IPS-18c (cell line): Measurements from ENCODE around the gene SURF2.
A peak's percentile ranks its signal among the peaks of the same experiment; 100 is the strongest.
"Not testable (repeated sequence)": the region's sequence is repeated elsewhere in the genome, so short reads cannot be mapped to it uniquely, and the experiment has no call there.

Experiments
- H3K4me3 ChIP-seq: 2 replicates; pipeline ENCODE4 v1.7.0; 2013; ENCODE audit warnings: low read depth, mild to moderate bottlenecking, low read length, moderate library complexity; ENCODE audit not compliant: insufficient read depth
- H3K9me3 ChIP-seq: one replicate; pipeline ENCODE4 v1.6.1; 2013; ENCODE audit warnings: mild to moderate bottlenecking, low read length, moderate library complexity; ENCODE audit not compliant: control insufficient read depth, insufficient read depth

Gene SURF2

DNA sequence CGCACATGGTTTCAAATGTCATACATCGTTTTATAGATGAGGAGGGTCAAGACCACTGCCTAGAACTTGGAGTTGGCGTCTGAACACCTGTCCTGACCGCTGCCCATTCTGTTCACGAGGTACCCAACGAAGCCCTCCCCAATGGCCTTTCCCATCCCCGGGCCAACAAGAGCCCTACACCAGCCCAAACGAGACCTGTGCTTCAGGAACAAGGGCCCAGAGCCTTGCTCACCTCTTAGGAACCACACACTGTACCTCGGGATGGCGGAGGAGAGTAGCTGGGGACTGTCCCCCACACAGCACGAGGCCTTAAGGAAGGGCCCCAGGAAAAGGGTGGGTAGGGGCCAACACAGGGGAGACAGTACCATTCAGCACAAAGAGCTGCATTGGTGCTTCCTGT, 23.3 kb upstream of the SURF2 start:
- Histone ChIP-seq H3K9me3 (no peaks in the 10 kb centered on the region), H3K4me3 (no peak overlapping the region)

DNA sequence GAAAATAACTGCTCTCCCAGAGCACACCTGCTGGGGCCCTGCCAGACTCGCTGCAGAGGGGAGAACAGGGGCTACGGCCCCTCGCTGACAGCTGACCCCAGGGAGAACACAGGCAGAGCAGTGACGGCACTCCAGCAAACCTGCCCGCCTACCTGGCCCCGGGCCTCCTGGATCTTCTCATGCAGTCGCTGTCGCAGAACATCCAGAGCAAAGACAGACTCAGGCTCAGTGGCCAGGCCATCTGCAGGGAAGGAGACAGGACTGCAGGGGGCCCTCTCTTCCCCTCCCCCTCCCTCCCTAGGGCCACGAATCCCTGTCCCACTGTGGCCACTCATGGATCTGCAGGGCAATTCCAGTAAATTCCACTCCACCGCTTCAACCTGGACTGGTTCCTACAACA, 22.8 kb upstream of the SURF2 start:
- no peaks in the 10 kb centered on the region for H3K9me3 ChIP-seq
- no peak overlapping the region; the same call in 1 of the 2 replicates for H3K4me3 ChIP-seq

DNA sequence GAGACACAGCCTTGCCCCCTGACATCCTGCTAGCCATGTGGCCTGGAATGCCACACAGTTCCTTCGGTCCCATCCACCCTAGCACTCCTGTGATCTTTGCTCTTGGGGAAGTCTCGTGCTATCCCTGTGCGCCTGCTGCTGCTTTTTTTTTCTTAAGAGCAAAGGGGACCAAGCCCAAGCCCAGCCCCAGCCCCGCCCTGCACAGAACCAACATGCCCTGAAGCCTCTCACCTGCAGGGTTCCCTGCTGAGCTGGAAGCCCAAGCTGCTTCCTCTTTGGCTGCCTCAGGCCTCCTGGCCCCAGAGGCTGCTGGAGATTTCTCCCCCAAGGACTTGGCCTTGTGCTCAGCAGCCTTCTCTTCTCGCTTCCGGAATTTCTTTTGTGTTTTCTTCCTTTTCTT, 22.2 kb upstream of the SURF2 start:
- peak overlapping the region; percentile 20; the same call in 1 of the 2 replicates for H3K4me3 ChIP-seq
- no peaks in the 10 kb centered on the region for H3K9me3 ChIP-seq

DNA sequence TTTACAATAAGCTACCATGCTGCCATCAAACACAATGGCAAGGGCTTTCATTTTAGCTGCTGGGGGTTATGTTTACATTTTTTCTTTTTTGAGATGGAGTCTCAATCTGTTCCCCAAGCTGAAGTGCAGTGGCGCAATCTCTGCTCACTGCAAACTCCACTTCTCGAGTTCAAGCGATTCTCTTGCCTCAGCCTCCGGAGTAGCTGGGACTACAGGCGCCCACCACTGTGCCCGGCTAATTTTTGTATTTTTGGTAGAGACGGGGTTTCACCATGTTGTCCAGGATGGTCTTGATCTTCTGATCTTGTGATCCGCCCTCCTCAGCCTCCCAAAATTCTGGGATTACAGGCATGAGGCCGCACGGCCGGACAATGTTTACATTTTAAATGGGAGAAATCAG, 21.5 kb upstream of the SURF2 start:
- not testable (repeated sequence) for H3K9me3 ChIP-seq
- peak overlapping the region; percentile 98; the same call in 1 of the 2 replicates for H3K4me3 ChIP-seq

DNA sequence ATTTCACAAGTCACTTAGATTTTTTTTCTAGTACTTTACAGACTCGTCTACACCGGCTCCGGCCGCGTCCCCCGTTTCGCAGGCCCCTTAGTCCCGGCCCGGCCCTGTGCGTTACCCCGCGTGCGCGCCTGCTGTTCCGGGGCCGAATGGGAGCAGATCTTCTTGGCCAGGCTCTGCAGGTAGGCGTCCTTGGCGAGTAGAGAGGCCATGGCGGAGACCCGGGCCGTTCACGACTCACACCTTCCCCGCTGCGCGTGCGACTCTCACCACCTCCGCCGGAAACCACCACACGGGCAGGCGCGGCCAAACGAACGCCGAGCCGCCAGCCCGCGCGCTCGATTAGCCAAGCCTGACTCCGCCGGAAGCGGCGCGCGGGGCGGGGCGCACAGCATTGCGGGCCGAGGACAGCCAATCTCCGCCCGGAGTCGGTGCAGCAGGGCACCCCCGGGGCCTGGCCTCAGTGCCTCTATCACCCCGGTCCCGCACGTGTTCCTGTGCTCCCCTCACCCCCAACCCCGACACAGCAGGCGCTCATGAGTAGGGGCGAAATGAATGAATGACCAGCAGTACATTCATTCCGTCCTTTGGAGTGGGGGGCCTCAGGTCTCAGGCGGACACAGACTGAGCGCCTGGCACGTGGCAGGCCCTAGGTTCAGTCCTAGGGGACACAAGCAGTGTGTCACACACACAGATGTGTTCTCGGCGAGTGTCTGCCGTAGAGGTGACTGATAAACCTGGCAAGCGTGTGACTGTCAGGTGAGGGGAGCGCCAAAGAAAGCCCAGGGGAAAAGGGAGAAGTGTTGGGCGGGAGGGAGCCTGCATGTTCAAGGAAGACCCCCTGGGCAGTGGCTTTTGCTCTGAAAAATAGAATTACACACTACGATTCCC, 20.2 kb upstream of the SURF2 start, which contains the start of gene SURF6:
SURF6 (minus strand) TSS at position 265 of the 888 bp plus-strand sequence; CDS start at position 209, 56 bp downstream.
- H3K4me3 ChIP-seq: peak within 1 kb of the TSS; percentile 98
- no peaks in the 10 kb centered on the region for H3K9me3 ChIP-seq

DNA sequence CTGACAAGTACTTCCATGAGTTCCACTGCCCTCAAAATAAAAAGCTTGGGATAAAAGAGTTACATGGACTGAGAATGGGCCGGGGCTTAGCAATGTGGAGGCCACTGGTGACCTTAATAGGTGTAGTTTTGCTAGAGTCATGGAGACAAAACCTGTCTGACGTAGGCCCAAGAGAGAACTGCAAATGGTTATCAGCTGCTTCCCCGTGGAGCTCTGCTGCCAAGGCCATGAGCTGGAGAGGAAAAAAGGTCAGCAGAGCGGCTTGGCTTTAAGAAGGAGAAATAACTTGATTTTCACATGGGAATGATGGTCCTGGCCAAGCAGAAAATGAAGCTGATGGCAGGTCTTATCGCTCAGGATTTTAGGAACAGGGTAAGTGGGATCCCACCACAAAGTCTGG, 16.7 kb upstream of the SURF2 start:
- Histone ChIP-seq H3K4me3 (no peak overlapping the region), H3K9me3 (no peaks in the 10 kb centered on the region)

DNA sequence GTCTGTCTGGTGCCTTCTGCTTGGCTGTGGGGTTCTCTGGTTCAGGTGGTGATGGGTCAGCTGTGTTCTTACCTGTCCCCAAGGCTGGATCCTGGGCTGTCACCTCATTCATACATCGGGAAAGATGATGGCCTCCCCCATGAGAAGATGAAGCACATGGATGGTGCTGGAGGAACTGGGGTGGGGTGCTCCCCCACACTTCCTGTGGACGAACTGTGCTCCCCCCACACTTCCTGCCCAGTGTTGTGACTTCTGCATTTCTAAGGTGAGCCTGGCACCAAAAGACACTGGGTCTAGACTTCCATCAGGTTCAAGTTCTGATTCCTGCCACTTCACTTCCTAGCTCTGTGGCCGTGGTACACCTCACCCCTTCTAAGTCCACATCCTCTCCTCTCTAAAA, 16.1 kb upstream of the SURF2 start:
- Histone ChIP-seq H3K4me3 (no peak overlapping the region), H3K9me3 (no peaks in the 10 kb centered on the region)

DNA sequence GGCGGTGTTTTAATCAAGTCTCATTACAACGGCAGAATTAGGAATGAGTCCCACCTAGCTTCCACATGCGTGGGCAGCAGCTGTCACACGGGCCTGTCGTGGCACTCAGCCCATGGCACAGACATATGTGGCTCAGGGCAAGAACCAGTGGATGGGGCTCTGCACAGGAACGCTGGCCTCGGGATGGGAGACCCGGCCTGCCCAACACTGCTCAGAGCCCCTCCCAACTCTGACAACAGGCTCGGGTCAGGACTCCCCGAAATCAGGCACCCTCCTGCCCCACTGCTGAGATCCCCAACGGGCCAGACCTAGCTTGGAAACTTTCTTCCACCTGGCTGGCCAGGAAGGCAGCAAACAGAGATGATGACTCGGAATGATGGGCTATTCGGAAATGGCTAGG, 15.4 kb upstream of the SURF2 start:
- no peaks in the 10 kb centered on the region for H3K9me3 ChIP-seq
- no peak overlapping the region for H3K4me3 ChIP-seq

DNA sequence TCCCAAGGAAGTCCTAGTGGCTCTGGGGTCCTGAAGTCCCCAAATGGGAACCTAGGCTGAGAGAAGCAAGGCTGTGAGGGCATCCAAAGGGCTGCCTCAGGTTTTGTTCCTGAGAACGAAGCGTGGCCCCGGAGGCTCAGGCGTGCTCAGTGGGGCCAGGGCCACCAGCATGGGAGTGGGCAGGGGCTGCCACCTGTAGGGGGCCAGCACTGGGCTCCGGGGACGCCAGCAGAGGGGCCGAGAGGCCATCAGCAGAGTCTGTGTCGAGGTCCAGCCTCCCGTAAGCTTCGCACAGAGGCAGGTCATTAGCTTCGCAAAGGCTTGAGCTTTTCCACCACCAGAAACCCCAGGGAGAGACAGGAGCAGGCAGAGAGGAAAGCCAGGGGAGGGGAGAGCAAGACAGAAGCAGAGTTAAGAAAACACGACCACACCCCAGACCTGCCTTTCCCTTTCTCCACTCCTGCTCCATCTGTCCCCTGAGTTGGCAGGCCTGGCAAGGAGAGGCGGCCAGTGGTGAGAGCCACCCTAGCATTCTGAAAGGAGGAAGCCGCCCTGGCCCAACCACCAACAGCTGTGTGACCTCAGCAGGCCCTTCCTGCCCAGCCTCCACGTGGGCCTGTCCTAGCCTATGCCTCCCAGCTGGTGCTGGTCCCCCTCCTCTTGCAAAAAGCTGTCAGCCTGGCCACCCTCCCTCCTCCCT, 14.8 kb upstream of the SURF2 start:
- Histone ChIP-seq H3K9me3 (no peaks in the 10 kb centered on the region), H3K4me3 (no peak overlapping the region)

DNA sequence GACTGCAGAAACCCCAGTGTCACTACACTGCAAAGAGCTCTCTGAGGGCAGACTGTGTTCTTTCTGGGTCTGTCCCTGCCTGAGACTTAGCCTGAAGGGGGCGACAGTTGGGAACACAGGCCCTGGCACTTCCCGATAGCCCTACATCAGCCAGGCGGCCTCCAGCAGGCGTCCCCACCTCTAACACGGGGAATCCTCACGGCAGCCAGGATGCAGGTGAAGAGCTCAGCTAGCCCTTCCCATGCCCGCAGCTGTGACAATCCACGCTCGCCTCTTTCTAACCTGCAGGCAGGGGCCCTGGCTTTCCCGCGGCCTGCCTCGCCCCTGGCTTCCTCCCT, 14.3 kb upstream of the SURF2 start:
- H3K4me3 ChIP-seq: no peak overlapping the region
- H3K9me3 ChIP-seq: no peaks in the 10 kb centered on the region

DNA sequence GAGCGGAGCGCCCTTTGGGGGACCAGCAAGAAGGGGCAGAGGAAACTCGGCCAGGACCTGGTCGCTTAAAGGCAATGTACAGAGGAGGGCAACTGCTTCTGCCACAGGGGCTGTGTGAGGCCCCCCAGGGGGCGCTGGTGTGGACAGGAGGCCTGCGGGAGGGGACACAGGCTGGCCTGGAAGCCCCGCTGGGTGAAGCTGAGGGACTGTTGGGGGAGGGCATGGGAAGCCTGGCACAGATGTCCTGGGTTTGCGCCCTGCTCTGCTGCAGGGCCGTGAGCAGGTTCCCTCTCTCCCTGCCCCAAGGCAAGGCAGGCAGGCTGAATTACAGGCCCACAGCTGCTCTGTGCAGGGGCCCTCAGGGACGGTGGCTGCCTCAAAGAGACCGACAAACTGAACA, 13.8 kb upstream of the SURF2 start:
- Histone ChIP-seq H3K4me3 (no peak overlapping the region), H3K9me3 (no peaks in the 10 kb centered on the region)

DNA sequence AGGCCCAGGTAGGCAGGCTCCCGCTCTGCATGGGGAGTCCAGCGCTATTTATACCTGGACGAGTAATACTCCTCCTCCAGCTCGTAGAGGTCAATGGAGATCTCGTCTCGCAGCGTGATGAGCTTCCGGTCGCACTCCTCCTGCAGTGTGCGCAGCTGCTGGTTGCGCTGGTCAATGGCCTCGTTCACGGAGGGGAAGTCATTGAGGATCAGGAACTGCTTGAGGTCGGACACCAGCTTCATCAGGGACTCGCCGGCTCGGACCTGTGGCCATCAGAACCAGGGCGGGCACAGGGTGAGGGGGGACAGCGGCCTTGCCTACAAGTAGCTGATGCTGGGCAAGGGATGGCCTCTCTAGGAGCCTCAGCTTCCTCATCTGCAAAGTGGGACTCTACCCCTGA, 12.3 kb upstream of the SURF2 start:
- Histone ChIP-seq H3K4me3 (no peak overlapping the region), H3K9me3 (peaks cover 2% of the 10 kb centered on the region)

DNA sequence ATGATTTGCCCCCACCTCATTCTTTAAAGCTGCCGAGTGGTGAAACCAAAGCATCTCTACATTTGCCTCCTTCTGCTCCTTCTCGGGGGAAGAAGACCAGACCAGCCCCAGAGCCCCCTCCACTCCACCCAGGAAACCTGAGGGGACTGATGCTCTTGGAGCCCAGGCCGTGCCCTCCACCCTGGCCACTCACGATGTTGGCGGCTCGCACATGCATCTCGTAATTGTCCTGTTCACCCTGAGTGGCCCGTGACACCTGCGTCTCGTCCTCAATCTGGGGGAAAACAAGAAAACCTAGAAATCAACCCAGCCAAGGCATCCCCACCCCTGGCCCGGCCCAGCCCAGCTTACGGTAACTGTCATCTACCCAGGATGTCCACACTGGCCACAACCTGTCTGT, 11.4 kb upstream of the SURF2 start:
- Histone ChIP-seq H3K4me3 (no peak overlapping the region), H3K9me3 (peaks cover 2% of the 10 kb centered on the region)

DNA sequence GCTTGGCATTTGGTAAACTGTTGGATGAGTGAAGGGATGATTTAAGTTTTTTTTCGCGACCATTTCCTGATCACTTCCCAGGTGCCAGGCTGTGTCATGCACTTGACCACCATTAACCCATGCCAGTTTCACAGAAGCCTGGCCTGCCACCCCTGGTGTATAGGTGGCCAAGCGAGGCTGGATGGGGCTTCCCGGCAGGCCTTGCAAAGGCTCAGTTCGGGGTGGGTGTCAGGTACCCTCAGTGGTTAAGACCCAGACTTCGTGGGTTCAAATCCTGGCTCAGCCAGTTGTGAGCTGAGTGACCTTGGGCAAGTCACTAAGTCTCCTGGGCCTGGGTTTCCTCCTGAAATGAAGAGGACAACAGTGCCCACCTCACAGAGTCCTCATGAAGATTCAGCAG, 10.8 kb upstream of the SURF2 start:
- peaks cover 2% of the 10 kb centered on the region for H3K9me3 ChIP-seq
- no peak overlapping the region for H3K4me3 ChIP-seq

DNA sequence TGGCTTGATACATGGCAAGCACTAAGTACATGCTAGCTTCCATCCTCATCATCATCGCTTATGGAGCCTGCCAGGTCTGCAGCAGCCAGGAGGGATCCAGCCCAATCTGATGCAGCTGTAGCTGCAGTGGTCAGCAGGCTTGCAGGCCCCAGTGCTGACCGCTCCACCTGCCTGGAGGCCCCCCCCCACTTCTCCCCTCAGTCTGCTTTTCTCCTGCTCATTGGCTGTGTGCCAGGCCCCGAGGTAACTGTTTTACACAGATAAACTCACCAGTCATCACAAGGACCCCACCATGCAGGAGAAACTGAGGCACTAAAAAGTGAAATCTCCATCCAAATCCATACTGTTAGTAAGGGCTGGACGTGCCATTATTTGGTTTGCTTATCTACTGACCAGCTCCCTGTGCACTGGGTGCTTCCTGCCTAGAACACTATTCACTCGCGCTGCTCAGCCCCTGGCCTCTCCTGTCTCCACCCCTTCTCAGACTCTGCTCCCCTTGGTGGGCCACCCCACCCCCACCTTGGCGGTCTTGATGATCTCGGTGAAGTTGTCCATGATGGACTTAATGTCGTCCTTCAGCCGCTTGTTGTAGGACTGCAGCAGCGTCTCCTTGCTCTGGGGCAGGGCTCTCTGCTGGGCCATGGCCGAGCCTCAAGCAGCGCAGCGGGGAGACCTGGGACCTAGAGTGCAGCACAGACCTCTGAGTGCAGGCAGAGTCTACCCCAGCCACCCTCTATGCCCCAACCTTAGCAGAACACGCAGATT, 10.1 kb upstream of the SURF2 start:
- peaks cover 2% of the 10 kb centered on the region for H3K9me3 ChIP-seq
- peak overlapping the region; percentile 99 for H3K4me3 ChIP-seq

DNA sequence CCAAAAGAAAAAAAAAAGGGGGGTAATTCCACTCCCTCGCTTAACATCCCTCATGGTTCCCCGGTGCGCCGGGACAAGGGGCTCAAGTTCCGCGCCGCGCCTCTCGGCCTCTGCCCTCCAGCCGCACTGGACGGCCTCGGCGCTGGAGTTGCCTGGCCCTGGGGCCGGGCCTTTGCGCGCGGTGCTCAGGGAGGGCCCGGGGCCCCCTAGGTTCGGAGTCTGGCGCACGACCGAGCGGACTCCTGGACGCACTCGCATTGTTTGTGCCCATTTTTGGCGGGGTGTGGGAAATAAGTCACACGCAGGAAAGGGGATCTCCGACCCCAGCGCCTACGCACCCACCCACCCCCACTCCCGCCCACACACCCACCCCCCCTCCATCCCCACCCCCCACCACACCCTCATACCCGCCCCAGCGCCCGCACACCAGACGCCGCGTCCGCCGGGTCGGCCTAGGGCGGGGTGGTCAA, 8.8 kb upstream of the SURF2 start:
- Histone ChIP-seq H3K4me3 (peak overlapping the region; percentile 99), H3K9me3 (peaks cover 2% of the 10 kb centered on the region)

DNA sequence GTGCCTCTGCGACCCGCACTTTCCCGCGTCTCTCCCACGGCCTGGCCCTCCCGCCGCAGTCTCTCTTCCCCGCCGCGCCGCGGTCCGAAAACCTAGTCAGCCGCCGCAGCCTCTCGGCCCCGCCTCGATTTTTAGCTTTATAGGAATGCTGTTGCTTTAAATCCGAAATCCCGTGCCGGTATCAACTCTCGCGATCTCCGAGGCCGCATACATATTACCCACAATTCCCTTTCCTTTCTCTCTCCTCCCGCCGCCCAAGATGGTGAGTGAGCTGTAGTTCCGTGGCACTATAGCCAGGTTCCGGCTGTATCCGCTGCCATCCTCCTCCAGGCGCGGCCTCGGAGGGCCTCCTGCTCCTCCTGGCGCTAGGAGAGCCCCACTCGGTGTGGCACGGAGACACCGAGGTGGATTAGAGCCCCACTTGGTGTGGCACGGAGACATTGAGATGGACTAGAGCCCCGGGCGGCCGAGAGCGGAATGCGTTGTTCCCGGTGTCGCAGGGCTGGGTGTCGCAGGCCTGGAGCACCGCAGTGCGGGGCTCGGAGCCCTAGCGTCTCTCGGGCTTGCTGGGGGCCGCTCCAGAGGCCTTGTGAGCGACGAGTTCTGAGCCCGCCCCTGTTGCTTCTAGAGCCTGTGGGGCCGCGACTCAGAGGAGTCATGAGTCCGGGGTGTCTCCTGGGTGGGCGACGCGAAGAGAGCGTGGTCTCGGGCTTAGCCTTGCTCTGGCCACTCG, 8.2 kb upstream of the SURF2 start, which contains the start of the genes MED22 and RPL7A:
MED22 (minus strand) TSS at position 147 of the 733 bp plus-strand sequence. CDS start 1,469 bp downstream, outside the sequence.
RPL7A (plus strand) TSS at position 234 of the 733 bp plus-strand sequence; CDS start at position 260, 26 bp downstream.
- Histone ChIP-seq H3K4me3 (peak within 1 kb of the TSS; percentile 99), H3K9me3 (peaks cover 2% of the 10 kb centered on the region)
